GM12878 (cell line): Measurements from ENCODE around the gene LAMA4. TPM values are rescaled to one million over a fixed set of nuclear protein-coding genes. Genes with fewer than 3 reads are reported as not detected.

Experiments used
- ATAC-seq: fragments of 200-7000 bp; cut with Tn5 transposase; 3 replicates; pipeline ENCODE4 v1.9.1; 2020; ENCODE audit warnings: mild to moderate bottlenecking, moderate library complexity
- BruUV-seq: library from RNA; stranded (reverse); fragments of 400-500 nt; replicated peaks from 2 replicates; lab custom pipeline; 2021; lab: Mats Ljungman, UMichigan
- CTCF ChIA-PET: fragments of 300-600 bp; sonication (Branson Sonifier 250); formaldehyde crosslinking; extraction: SDS; loops from one replicate; lab custom pipeline; 2021; ENCODE audit warnings: inconsistent platforms; lab: Yijun Ruan, JAX
- POLR2A ChIA-PET: fragments of 350-600 bp; formaldehyde crosslinking; extraction: SDS; loops from one replicate; lab custom pipeline; 2021; ENCODE audit warnings: inconsistent platforms; lab: Charles Lee
- RAD21 ChIA-PET: fragments of 300-600 bp; sonication (Branson Sonifier 250); formaldehyde crosslinking; loops from one replicate; lab custom pipeline; 2023; ENCODE audit warnings: antibody characterized with exemption; ENCODE audit not compliant: unreplicated experiment; lab: Charles Lee
- SMC1A ChIA-PET: fragments of 300-600 bp; sonication (Branson Sonifier 250); formaldehyde crosslinking; loops from one replicate; lab custom pipeline; 2023; ENCODE audit not compliant: unreplicated experiment, uncharacterized antibody; lab: Charles Lee
- DNase-seq: peaks from one replicate; pipeline ENCODE4 v3.0.0-alpha.2; 2011; ENCODE audit warnings: low read depth, low spot score
- FAIRE-seq: peaks from 3 replicates; lab custom pipeline; 2011; peaks lifted over from hg19 to GRCh38; lab: Jason Lieb, UNC
- H2AFZ ChIP-seq: 2 replicates; pipeline ENCODE4 v1.6.0; 2011; ENCODE audit warnings: low read depth, low read length, control low read depth; ENCODE audit not compliant: control insufficient read depth
- H3K27ac ChIP-seq: 2 replicates; pipeline ENCODE4 v1.5.1; 2011; ENCODE audit warnings: control low read depth; ENCODE audit not compliant: control insufficient read depth, insufficient read depth
- H3K27me3 ChIP-seq, 2 experiments: replicated peaks in 1 of 2; 2 replicates each; pipeline versions ENCODE4 v1.6.0 to v1.6.1; 2011; ENCODE audit warnings: low read length in 1 of 2; ENCODE audit not compliant: control insufficient read depth in 2 of 2, insufficient read depth in 2 of 2
- H3K36me3 ChIP-seq, 2 experiments: 2 replicates each; pipeline ENCODE4 v1.5.1; 2011; ENCODE audit warnings: low read length in 1 of 2; ENCODE audit not compliant: control insufficient read depth in 2 of 2, insufficient read depth in 2 of 2
- H3K4me1 ChIP-seq: 2 replicates; pipeline ENCODE4 v1.6.1; 2011; ENCODE audit warnings: mild to moderate bottlenecking, low read length, moderate library complexity, mixed read lengths; ENCODE audit not compliant: control insufficient read depth, insufficient read depth
- H3K4me2 ChIP-seq: 2 replicates; pipeline ENCODE4 v1.6.0; 2011; ENCODE audit warnings: control low read depth; ENCODE audit not compliant: control insufficient read depth, insufficient read depth
- H3K4me3 ChIP-seq: fragments of 200-600 bp; sonication (generic); 2 replicates; pipeline ENCODE4 v1.5.1; 2016
- H3K79me2 ChIP-seq: 2 replicates; pipeline ENCODE4 v1.6.0; 2011; ENCODE audit warnings: low read length; ENCODE audit not compliant: control insufficient read depth, insufficient read depth
- H3K9ac ChIP-seq: 2 replicates; pipeline ENCODE4 v1.8.0; 2011; ENCODE audit warnings: low read length, control low read depth, mixed read lengths; ENCODE audit not compliant: control insufficient read depth, insufficient read depth
- H3K9me3 ChIP-seq: replicated peaks from 3 replicates; pipeline ENCODE4 v1.5.1; 2011; ENCODE audit warnings: mild to moderate bottlenecking, low read length; ENCODE audit not compliant: control insufficient read depth, insufficient read depth
- H4K20me1 ChIP-seq: 2 replicates; pipeline ENCODE4 v1.6.0; 2011; ENCODE audit not compliant: control insufficient read depth, insufficient read depth
- HDAC6 ChIP-seq: fragments of 200-600 bp; sonication (generic); IDR thresholded peaks from one replicate; pipeline ENCODE4 v1.8.0; 2017; ENCODE audit warnings: antibody characterized with exemption; ENCODE audit not compliant: unreplicated experiment
- KAT2A ChIP-seq: conservative IDR thresholded peaks from 2 replicates; pipeline ENCODE4 v1.6.1; 2011; ENCODE audit warnings: low read depth, low read length; ENCODE audit not compliant: control insufficient read depth
- KLF5 ChIP-seq: fragments of 450-650 bp; IDR thresholded peaks from 2 replicates; pipeline ENCODE4 v1.6.1; 2014; ENCODE audit warnings: mild to moderate bottlenecking; ENCODE audit not compliant: partially characterized antibody
- MEF2A ChIP-seq: IDR thresholded peaks from 2 replicates; pipeline ENCODE4 v1.6.1; 2011; ENCODE audit warnings: low read depth, mild to moderate bottlenecking, low read length, moderate library complexity; ENCODE audit not compliant: insufficient read depth
- NFIC ChIP-seq: IDR thresholded peaks from 2 replicates; pipeline ENCODE4 v1.6.1; 2012; ENCODE audit warnings: low read depth, mild to moderate bottlenecking, inconsistent platforms, low read length, moderate library complexity
- RUNX3 ChIP-seq: IDR thresholded peaks from 2 replicates; pipeline ENCODE4 v1.6.1; 2012; ENCODE audit warnings: low read length, inconsistent platforms
- SIX5 ChIP-seq: IDR thresholded peaks from 2 replicates; pipeline ENCODE4 v1.6.1; 2011; ENCODE audit warnings: mild to moderate bottlenecking, low read depth, low read length, moderate library complexity; ENCODE audit not compliant: severe bottlenecking
- TAF1 ChIP-seq: IDR thresholded peaks from 2 replicates; pipeline ENCODE4 v1.6.1; 2011; ENCODE audit warnings: mild to moderate bottlenecking, low read depth, low read length, borderline replicate concordance
- ZNF274 ChIP-seq: IDR thresholded peaks from one replicate; pipeline ENCODE4 v1.8.0; 2011; ENCODE audit not compliant: insufficient read length, insufficient read depth
- ZZZ3 ChIP-seq: IDR thresholded peaks from 2 replicates; pipeline ENCODE4 v1.6.1; 2011; ENCODE audit warnings: low read depth; ENCODE audit not compliant: control insufficient read depth, insufficient read length
- WGBS: methylation state at CpG from one replicate; pipeline ENCODE4 v1.1.6; 2016; ENCODE audit warnings: low lambda C conversion rate; ENCODE audit not compliant: insufficient replicate concordance, insufficient coverage; ENCODE audit errors: missing lambda C conversion rate; 5-methylcytosine and 5-hydroxymethylcytosine counted together
- in situ Hi-C: fragments of 300-500 bp; cut with MboI; formaldehyde crosslinking; loops from 9 replicates; pipeline ENCODE4 v1.14.3; 2018; ENCODE audit warnings: mixed read lengths
- intact Hi-C: fragments of 100-400 bp; cut with micrococcal nuclease; formaldehyde crosslinking; loops from one replicate; pipeline ENCODE4 v1.14.2; 2022; ENCODE audit not compliant: unreplicated experiment
- polyA plus RNA-seq, 11 experiments: library from polyadenylated mRNA; depleted of rRNA in 4 of 11; unstranded in 6 of 11; stranded (reverse) in 5 of 11; fragments of >200 nt; fragmentation: Nextera tagmentation in 4 of 11; fragmentation: Illumina TruSeq in 1 of 11; extraction: Ambion mirVana in 4 of 11; extraction: Trizol in 1 of 11; gene quantifications; 1 replicate in 1 of 11; 2 replicates in 10 of 11; pipeline versions ENCODE4 v1.2.1 to v1.2.3, GENCODE V29; 2011 to 2016; ENCODE audit warnings: inconsistent platforms in 2 of 11, missing spikeins in 2 of 11, low read depth in 1 of 11
- total RNA-seq, 4 experiments: library from RNA; depleted of rRNA in 3 of 4; stranded (reverse); fragments of >200 nt in 3 of 4; fragmentation: Illumina TruSeq in 1 of 4; extraction: Trizol in 1 of 4; gene quantifications; 2 replicates each; pipeline versions ENCODE4 v1.2.1 to v1.2.3, GENCODE V29; 2013 to 2021
- TF ChIP-seq, protein P1 (sequence below): fragments of 450-650 bp; formaldehyde crosslinking; IDR thresholded peaks from 2 replicates; pipeline ENCODE4 v1.4.0; 2022; ENCODE audit warnings: mild to moderate bottlenecking, moderate library complexity
- TF ChIP-seq, protein P2 (sequence below): IDR thresholded peaks from 2 replicates; pipeline ENCODE4 v1.6.1; 2011; ENCODE audit warnings: mild to moderate bottlenecking, low read depth, low read length, moderate library complexity; ENCODE audit not compliant: insufficient replicate concordance

Gene LAMA4
- total and polyA plus RNA-seq, 10 of the 15 experiments (the other 5 are each of a cell fraction or from before 2014, with no cell fraction given), result 0.11 to 0.21 (median 0.14) TPM; not detected in 7

DNA sequence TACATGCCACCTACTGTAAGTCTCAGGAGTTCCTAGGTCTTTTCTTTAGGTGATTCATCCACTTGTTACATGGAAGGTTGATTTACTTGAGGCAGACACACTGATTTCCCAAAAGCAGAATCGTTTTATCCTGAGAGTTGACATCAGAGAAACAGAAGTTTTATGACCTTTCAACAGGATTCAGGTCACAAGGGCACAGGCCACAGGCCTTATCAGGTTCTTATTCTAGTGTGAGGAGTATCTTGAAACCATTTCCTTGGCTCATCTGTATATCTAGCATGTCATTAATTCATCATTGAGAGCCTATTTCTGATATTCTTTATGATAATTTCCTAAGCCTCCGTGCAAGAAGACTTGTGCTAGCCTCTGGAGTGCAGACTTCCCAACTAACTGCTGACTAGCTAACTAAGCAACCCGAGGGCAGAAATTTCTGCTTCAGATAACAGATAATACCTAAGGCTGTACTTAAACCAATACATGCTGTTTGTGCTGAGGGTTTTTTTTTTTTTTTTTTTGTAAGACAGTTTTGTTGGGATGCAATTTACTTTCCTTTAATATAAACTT lies 47.9 kb upstream of the LAMA4 start:
- TF ChIP-seq HDAC6, result no peak
- no peak for TF ChIP-seq KAT2A
- TF ChIP-seq NFIC, result no peak
- TF ChIP-seq, protein P1, sequence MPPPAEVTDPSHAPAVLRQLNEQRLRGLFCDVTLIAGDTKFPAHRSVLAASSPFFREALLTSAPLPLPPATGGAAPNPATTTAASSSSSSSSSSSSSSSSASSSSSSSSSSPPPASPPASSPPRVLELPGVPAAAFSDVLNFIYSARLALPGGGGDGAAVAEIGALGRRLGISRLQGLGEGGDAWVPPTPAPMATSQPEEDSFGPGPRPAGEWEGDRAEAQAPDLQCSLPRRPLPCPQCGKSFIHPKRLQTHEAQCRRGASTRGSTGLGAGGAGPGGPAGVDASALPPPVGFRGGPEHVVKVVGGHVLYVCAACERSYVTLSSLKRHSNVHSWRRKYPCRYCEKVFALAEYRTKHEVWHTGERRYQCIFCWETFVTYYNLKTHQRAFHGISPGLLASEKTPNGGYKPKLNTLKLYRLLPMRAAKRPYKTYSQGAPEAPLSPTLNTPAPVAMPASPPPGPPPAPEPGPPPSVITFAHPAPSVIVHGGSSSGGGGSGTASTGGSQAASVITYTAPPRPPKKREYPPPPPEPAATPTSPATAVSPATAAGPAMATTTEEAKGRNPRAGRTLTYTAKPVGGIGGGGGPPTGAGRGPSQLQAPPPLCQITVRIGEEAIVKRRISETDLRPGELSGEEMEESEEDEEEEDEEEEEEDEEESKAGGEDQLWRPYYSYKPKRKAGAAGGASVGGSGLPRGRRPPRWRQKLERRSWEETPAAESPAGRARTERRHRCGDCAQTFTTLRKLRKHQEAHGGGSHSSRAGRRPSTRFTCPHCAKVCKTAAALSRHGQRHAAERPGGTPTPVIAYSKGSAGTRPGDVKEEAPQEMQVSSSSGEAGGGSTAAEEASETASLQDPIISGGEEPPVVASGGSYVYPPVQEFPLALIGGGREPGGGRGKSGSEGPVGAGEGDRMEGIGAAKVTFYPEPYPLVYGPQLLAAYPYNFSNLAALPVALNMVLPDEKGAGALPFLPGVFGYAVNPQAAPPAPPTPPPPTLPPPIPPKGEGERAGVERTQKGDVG (CRISPR knock-in tag), result no peak
- TF ChIP-seq SIX5, result no peak
- TF ChIP-seq KLF5, result no peak
- no peak for TF ChIP-seq ZNF274
- no peak for TF ChIP-seq RUNX3
- no peak for TF ChIP-seq TAF1
- TF ChIP-seq MEF2A, result no peak
- TF ChIP-seq ZZZ3, result no peak
- TF ChIP-seq, protein P2, sequence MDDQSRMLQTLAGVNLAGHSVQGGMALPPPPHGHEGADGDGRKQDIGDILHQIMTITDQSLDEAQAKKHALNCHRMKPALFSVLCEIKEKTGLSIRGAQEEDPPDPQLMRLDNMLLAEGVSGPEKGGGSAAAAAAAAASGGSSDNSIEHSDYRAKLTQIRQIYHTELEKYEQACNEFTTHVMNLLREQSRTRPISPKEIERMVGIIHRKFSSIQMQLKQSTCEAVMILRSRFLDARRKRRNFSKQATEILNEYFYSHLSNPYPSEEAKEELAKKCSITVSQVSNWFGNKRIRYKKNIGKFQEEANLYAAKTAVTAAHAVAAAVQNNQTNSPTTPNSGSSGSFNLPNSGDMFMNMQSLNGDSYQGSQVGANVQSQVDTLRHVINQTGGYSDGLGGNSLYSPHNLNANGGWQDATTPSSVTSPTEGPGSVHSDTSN, result no peak
- Histone ChIP-seq H3K4me1 (no peaks in the 10 kb centered on the region), H3K27ac (no peak overlapping the region), H3K9ac (no peak overlapping the region), H3K9me3 (no peaks in the 10 kb centered on the region), H2AFZ (no peak overlapping the region), H4K20me1 (no peaks in the 10 kb centered on the region), H3K36me3 (no peaks in the 10 kb centered on the region), H3K79me2 (no peaks in the 10 kb centered on the region), H3K4me2 (no peak overlapping the region), H3K27me3 (peaks cover 0 to 2% of the 10 kb centered on the region in 2 experiments; a peak in 1 of 4 replicates), H3K4me3 (no peak overlapping the region)
- intact Hi-C loops, result no loop called here
- ChIA-PET SMC1A (interaction anchor here (1.6 kb wide), 1 partner anchor 9 kb away, joined by 5 read pairs; no protein-coding TSS in a partner anchor), CTCF (interaction anchor here (0.6 kb wide), 1 partner anchor 10 kb away, joined by 4 read pairs; no protein-coding TSS in a partner anchor), POLR2A (no interaction called here), RAD21 (no interaction called here)
- ATAC-seq (no peak), FAIRE-seq (no peak), DNase-seq (no peak)
- BruUV-seq, result no TSS peak
- 11% methylated on average over 3 of the region's 3 CpGs for WGBS
- in situ Hi-C loops, result loop anchor here (25.0 kb wide), 1 partner anchor 590 kb away; no protein-coding TSS in a partner anchor
